Measurements from ENCODE around the gene CFHR5. TPM values are rescaled to one million over a fixed set of nuclear protein-coding genes. Genes with fewer than 3 reads are reported as not detected.

The CFHR5 gene
- total and polyA plus RNA-seq, 4 donors, result 3.4 to 110 (median 49.1) TPM

GRCh38 chr1:196954778-196955177 is 22.6 kb upstream of the CFHR5 start:
- Histone ChIP-seq H3K9me3 (ENCODE audit: control insufficient read depth in 4 of 4, low read length in 3 of 4) (no peaks in the 10 kb centered on the region), H3K27me3 (ENCODE audit: control insufficient read depth in 4 of 4, insufficient read depth in 4 of 4, low read length in 3 of 4) (no peaks in the 10 kb centered on the region), H3K36me3 (ENCODE audit: control insufficient read depth in 4 of 4, insufficient read depth in 3 of 4, low read depth in 1 of 4, low read length in 3 of 4) (peaks cover 5 to 44% (median 27%) of the 10 kb centered on the region in 4 donors), H3K9ac (ENCODE audit: low read depth in 1 of 2, low read length in 2 of 2) (no peak overlapping the region), H3K27ac (ENCODE audit: low read depth in 1 of 2, low read length in 2 of 2) (no peak overlapping the region), H3K4me3 (ENCODE audit: low read depth in 1 of 3, low read length in 3 of 3) (no peak overlapping the region), H3K4me1 (ENCODE audit: control insufficient read depth in 4 of 4, insufficient read depth in 4 of 4, low read length in 3 of 4) (peaks cover 0 to 16% (median 3%) of the 10 kb centered on the region in 4 donors)
- DNase-seq (ENCODE audit: low spot score), result no peak
- TF ChIP-seq ZBTB33 (IDR thresholded peaks at IDR 0.05) (no peak), YY1 (IDR thresholded peaks at IDR 0.05) (no peak), NR2F2 (IDR thresholded peaks at IDR 0.05) (no peak), FOXA1 (IDR thresholded peaks at IDR 0.05) (no peak)
- WGBS, result 86% methylated on average over 2 of the region's 2 CpGs

GRCh38 chr1:196955926-196956325 is 21.4 kb upstream of the CFHR5 start:
- DNase-seq (ENCODE audit: low spot score), result no peak

More at GRCh38 chr1:196955926-196956325, 21.4 kb upstream of the CFHR5 start:
- Histone ChIP-seq H3K9me3 (ENCODE audit: control insufficient read depth in 4 of 4, low read length in 3 of 4) (no peaks in the 10 kb centered on the region), H3K4me3 (ENCODE audit: low read depth in 1 of 3, low read length in 3 of 3) (no peak overlapping the region), H3K4me1 (ENCODE audit: control insufficient read depth in 4 of 4, insufficient read depth in 4 of 4, low read length in 3 of 4) (peaks cover 0 to 16% (median 3%) of the 10 kb centered on the region in 4 donors), H3K9ac (ENCODE audit: low read depth in 1 of 2, low read length in 2 of 2) (no peak overlapping the region), H3K27ac (ENCODE audit: low read depth in 1 of 2, low read length in 2 of 2) (no peak overlapping the region), H3K36me3 (ENCODE audit: control insufficient read depth in 4 of 4, insufficient read depth in 3 of 4, low read depth in 1 of 4, low read length in 3 of 4) (peaks cover 5 to 42% (median 27%) of the 10 kb centered on the region in 4 donors), H3K27me3 (ENCODE audit: control insufficient read depth in 4 of 4, insufficient read depth in 4 of 4, low read length in 3 of 4) (no peaks in the 10 kb centered on the region)
- TF ChIP-seq ATF3 (IDR thresholded peaks at IDR 0.05) (no peak), HNF4A (conservative IDR thresholded peaks at IDR 0.05) (no peak), CTCF (IDR thresholded peaks at IDR 0.05; ENCODE audit: low read depth, low read length, missing input control) (no peak), REST (IDR thresholded peaks at IDR 0.05) (no peak), MAX (IDR thresholded peaks at IDR 0.05) (no peak), RXRA (IDR thresholded peaks at IDR 0.05) (no peak)
- WGBS, result 93% methylated on average over 1 of the region's 1 CpG
